Kidney (tissue), 14 donors: ENCODE results near the gene UTP25. TPM values are rescaled to one million over a fixed set of nuclear protein-coding genes. Genes with fewer than 3 reads are reported as not detected.

Experiments used
- DNase-seq, 5 donors: peaks; one replicate each; pipeline ENCODE4 v3.0.0-alpha.2; 2013 to 2020
- FAIRE-seq: peaks from 2 replicates; lab custom pipeline; 2012; peaks lifted over from hg19 to GRCh38; lab: Jason Lieb, UNC
- H3K27ac ChIP-seq, 2 donors: one replicate each; pipeline ENCODE4 v1.7.0; 2013; ENCODE audit warnings: low read depth in 2 of 2, low read length in 2 of 2, inconsistent platforms in 1 of 2
- H3K27me3 ChIP-seq: one replicate; pipeline ENCODE4 v1.7.1; 2013; ENCODE audit warnings: low read length, inconsistent platforms; ENCODE audit not compliant: control insufficient read depth, insufficient read depth
- H3K36me3 ChIP-seq, 3 donors: one replicate each; pipeline versions ENCODE4 v1.7.0 to v1.7.1; 2013; ENCODE audit warnings: low read length in 3 of 3, control low read depth in 1 of 3, inconsistent platforms in 1 of 3; ENCODE audit not compliant: insufficient read depth in 3 of 3, control insufficient read depth in 2 of 3
- H3K4me1 ChIP-seq, 3 donors: one replicate each; pipeline versions ENCODE4 v1.7.0 to v1.7.1; 2013; ENCODE audit warnings: low read length in 3 of 3, inconsistent platforms in 1 of 3, low read depth in 1 of 3; ENCODE audit not compliant: control insufficient read depth in 2 of 3, insufficient read depth in 2 of 3
- H3K4me3 ChIP-seq, 3 donors: one replicate each; pipeline versions ENCODE4 v1.7.0 to v1.8.1; 2013; ENCODE audit warnings: low read length in 3 of 3, control low read depth in 1 of 3, inconsistent platforms in 1 of 3
- H3K9ac ChIP-seq, 3 donors: one replicate each; pipeline versions ENCODE4 v1.7.0 to v1.7.1; 2013; ENCODE audit warnings: low read length in 3 of 3, control low read depth in 1 of 3, inconsistent platforms in 1 of 3
- H3K9me3 ChIP-seq, 3 donors: one replicate each; pipeline versions ENCODE4 v1.7.0 to v1.7.1; 2013; ENCODE audit warnings: low read length in 3 of 3, control low read depth in 1 of 3, inconsistent platforms in 1 of 3; ENCODE audit not compliant: control insufficient read depth in 2 of 3, insufficient read depth in 1 of 3
- CTCF ChIP-seq: IDR thresholded peaks from 3 replicates; pipeline ENCODE4 v1.5.1; 2012; ENCODE audit warnings: mild to moderate bottlenecking, moderate library complexity, borderline replicate concordance; ENCODE audit not compliant: insufficient read depth; ENCODE audit errors: extremely low read depth
- intact Hi-C: fragments of 100-400 bp; cut with DNase I; formaldehyde crosslinking; loops from one replicate; pipeline ENCODE4 v1.11.1; 2022
- polyA plus RNA-seq: library from polyadenylated mRNA; stranded (reverse); fragments of 350-450 nt; fragmentation: Illumina TruSeq; extraction: RNeasy Lipid Tissue Mini Kit (QIAGEN cat#74804); gene quantifications from one replicate; pipeline ENCODE4 v1.2.3, GENCODE V29; 2014; ENCODE audit warnings: low read depth, low replicate concordance; ENCODE audit not compliant: insufficient read depth
- total RNA-seq: library from RNA; stranded (reverse); fragmentation: NEBNext Ultra II Directional; extraction: Animal tissue kit (Norgen Biotek cat#: 25700); gene quantifications from one replicate; pipeline ENCODE4 v1.2.1, GENCODE V29; 2021
- donor health status: control.
- donor health status: control.
- donor health status: control.
- donor health status: control.
- donor health status: control.
- donor health status: DM: yes; HTN: yes; CAD: no.
- donor health status: Normal renal cell carcinoma (clear cell type).

Gene UTP25
- total and polyA plus RNA-seq, 2 donors from 2014 or later = 2.0 to 8.9 TPM

- peaks cover 0 to 2% (median 0%) of the 10 kb centered on the region in 3 donors for H3K4me1 ChIP-seq
- intact Hi-C loops = no loop called here
- H3K9ac ChIP-seq = no peak overlapping the region
- TF ChIP-seq CTCF = no peak
- H3K4me3 ChIP-seq = no peak overlapping the region
- no peak for FAIRE-seq
- H3K27me3 ChIP-seq = no peaks in the 10 kb centered on the region
- H3K27ac ChIP-seq = no peak overlapping the region
- DNase-seq = no peak
- no peaks in the 10 kb centered on the region for H3K9me3 ChIP-seq
- no peaks in the 10 kb centered on the region for H3K36me3 ChIP-seq
Observed at GRCh38 chr1:209817691-209818090, 10.1 kb upstream of the UTP25 start.

DNA sequence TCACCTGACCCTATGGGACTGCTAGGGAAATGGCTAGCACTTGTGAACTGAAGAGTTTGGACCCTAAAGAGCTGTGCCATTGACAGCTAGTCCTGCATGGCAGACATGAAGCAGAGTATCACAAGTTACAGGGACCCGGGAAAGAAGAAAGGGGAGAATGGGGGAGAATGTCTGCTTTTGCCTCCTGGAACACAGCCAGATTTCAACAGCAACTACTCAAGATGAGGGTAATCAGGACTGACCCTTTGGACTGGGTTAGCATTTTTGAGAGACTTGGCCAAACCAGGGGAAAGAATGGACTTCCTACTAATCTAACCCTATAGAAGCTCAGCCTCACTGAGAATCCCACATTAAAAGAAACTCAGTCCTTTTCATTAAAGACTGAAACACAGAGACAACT is 8.7 kb upstream of the UTP25 start:
- FAIRE-seq (no peak), DNase-seq (no peak)
- Histone ChIP-seq H3K9me3 (no peaks in the 10 kb centered on the region), H3K4me1 (peaks cover 0 to 4% (median 0%) of the 10 kb centered on the region in 3 donors), H3K36me3 (no peaks in the 10 kb centered on the region), H3K27me3 (no peaks in the 10 kb centered on the region), H3K9ac (no peak overlapping the region), H3K4me3 (no peak overlapping the region), H3K27ac (no peak overlapping the region)
- intact Hi-C loops = no loop called here
- TF ChIP-seq CTCF = no peak

DNA sequence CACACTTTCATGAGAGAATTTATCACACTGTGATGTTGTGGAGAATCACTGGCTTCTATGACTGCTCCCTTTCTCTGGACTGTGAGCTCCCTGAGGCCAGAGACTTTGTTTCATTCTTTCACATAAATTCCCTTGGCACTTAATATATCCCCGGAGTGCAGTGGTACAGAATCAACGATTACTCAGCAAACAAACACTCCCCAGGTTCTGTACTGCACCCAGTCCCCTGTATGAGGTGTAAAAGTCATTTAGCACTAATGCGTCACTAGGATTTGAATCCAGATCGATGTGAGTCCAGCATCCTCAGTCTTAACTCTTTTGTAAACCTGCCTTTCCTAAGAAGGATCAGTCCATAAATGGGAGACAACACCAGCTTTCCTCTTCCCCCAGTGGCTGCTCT is 6.8 kb upstream of the UTP25 start:
- no peak for FAIRE-seq
- no peaks in the 10 kb centered on the region for H3K36me3 ChIP-seq
- no peak overlapping the region for H3K27ac ChIP-seq
- H3K4me3 ChIP-seq = no peak overlapping the region
- H3K9ac ChIP-seq = no peak overlapping the region
- H3K27me3 ChIP-seq = no peaks in the 10 kb centered on the region
- DNase-seq = no peak
- intact Hi-C loops = no loop called here
- peaks cover 0 to 4% (median 0%) of the 10 kb centered on the region in 3 donors for H3K4me1 ChIP-seq
- H3K9me3 ChIP-seq = no peaks in the 10 kb centered on the region
- no peak for TF ChIP-seq CTCF

- intact Hi-C loops = no loop called here
- no peak overlapping the region for H3K27ac ChIP-seq
- H3K9me3 ChIP-seq = no peaks in the 10 kb centered on the region
- DNase-seq (no peak), FAIRE-seq (no peak)
- no peaks in the 10 kb centered on the region for H3K27me3 ChIP-seq
- TF ChIP-seq CTCF = no peak
- H3K9ac ChIP-seq = no peak overlapping the region
- H3K4me3 ChIP-seq = peak overlapping the region in 2 of 3 donors; percentile 19 to 30
- no peaks in the 10 kb centered on the region for H3K36me3 ChIP-seq
- peaks cover 0 to 7% (median 0%) of the 10 kb centered on the region in 3 donors for H3K4me1 ChIP-seq
Observed at GRCh38 chr1:209822706-209823105, 5.1 kb upstream of the UTP25 start.
